IMR-90 (cell line): ENCODE data around the gene ADAMTS16. TPM values are rescaled to one million over a fixed set of nuclear protein-coding genes. Genes with fewer than 3 reads are reported as not detected.

ENCODE experiments used
- ATAC-seq: fragments of 200-7000 bp; cut with Tn5 transposase; 2 replicates; pipeline ENCODE4 v1.9.1; 2020; ENCODE audit warnings: low read depth, mild to moderate bottlenecking, moderate library complexity
- BruUV-seq: library from RNA; stranded (reverse); fragments of 400-500 nt; replicated peaks from 2 replicates; lab custom pipeline; 2021; lab: Mats Ljungman, UMichigan
- CTCF ChIA-PET: fragments of 300-600 bp; formaldehyde crosslinking; extraction: SDS; loops from one replicate; lab custom pipeline; 2021; ENCODE audit warnings: antibody characterized with exemption; lab: Yijun Ruan, JAX
- POLR2A ChIA-PET: fragments of 300-600 bp; sonication (Branson Sonifier 250); formaldehyde crosslinking; loops from one replicate; lab custom pipeline; 2022; ENCODE audit warnings: antibody characterized with exemption; ENCODE audit not compliant: unreplicated experiment; lab: Charles Lee
- DNase-seq: peaks from one replicate; pipeline ENCODE4 v3.0.0; 2013
- H2AFZ ChIP-seq: replicated peaks from 2 replicates; pipeline ENCODE3; 2013; ENCODE audit warnings: low read length, mild to moderate bottlenecking; ENCODE audit not compliant: poor library complexity
- H2AK5ac ChIP-seq: 2 replicates; pipeline ENCODE4 v1.6.1; 2013; ENCODE audit warnings: low read depth, low read length, inconsistent platforms
- H2AK9ac ChIP-seq: replicated peaks from 2 replicates; pipeline ENCODE3; 2013; ENCODE audit warnings: mild to moderate bottlenecking, low read depth, low read length, moderate library complexity; ENCODE audit not compliant: poor library complexity
- H2BK120ac ChIP-seq: 2 replicates; pipeline ENCODE4 v1.6.1; 2013; ENCODE audit warnings: low read depth, low read length, inconsistent platforms
- H2BK15ac ChIP-seq: 3 replicates; pipeline ENCODE4 v1.6.1; 2013; ENCODE audit warnings: low read depth, low read length, inconsistent platforms
- H2BK20ac ChIP-seq: 2 replicates; pipeline ENCODE4 v1.6.1; 2013; ENCODE audit warnings: low read depth, mild to moderate bottlenecking, inconsistent platforms, low read length, moderate library complexity
- H2BK5ac ChIP-seq: 2 replicates; pipeline ENCODE4 v1.6.1; 2013; ENCODE audit warnings: mild to moderate bottlenecking, low read depth, low read length, inconsistent platforms; ENCODE audit not compliant: poor library complexity, severe bottlenecking
- H3K14ac ChIP-seq: replicated peaks from 2 replicates; pipeline ENCODE4 v1.6.1; 2013; ENCODE audit warnings: low read depth, low read length, inconsistent platforms
- H3K18ac ChIP-seq: 2 replicates; pipeline ENCODE4 v1.6.1; 2013; ENCODE audit warnings: low read depth, low read length, control low read depth
- H3K23ac ChIP-seq: 2 replicates; pipeline ENCODE4 v1.6.1; 2013; ENCODE audit warnings: low read depth, low read length, inconsistent platforms
- H3K27ac ChIP-seq: 2 replicates; pipeline ENCODE4 v1.5.1; 2013; ENCODE audit warnings: mild to moderate bottlenecking, control low read depth, low read length; ENCODE audit not compliant: insufficient read depth
- H3K27me3 ChIP-seq: 2 replicates; pipeline ENCODE4 v1.6.1; 2013; ENCODE audit warnings: low read length; ENCODE audit not compliant: control insufficient read depth, insufficient read depth
- H3K36me3 ChIP-seq: 2 replicates; pipeline ENCODE4 v1.6.1; 2013; ENCODE audit warnings: low read length, mixed read lengths; ENCODE audit not compliant: control insufficient read depth, insufficient read depth
- H3K4ac ChIP-seq: 2 replicates; pipeline ENCODE4 v1.6.1; 2013; ENCODE audit warnings: low read depth, low read length, inconsistent platforms
- H3K4me1 ChIP-seq: 2 replicates; pipeline ENCODE4 v1.6.1; 2013; ENCODE audit warnings: low read length, mixed read lengths; ENCODE audit not compliant: control insufficient read depth, insufficient read depth
- H3K4me2 ChIP-seq: 2 replicates; pipeline ENCODE4 v1.6.1; 2013; ENCODE audit warnings: low read depth, mild to moderate bottlenecking, control low read depth, low read length, moderate library complexity
- H3K4me3 ChIP-seq: 2 replicates; pipeline ENCODE4 v1.5.1; 2013; ENCODE audit warnings: low read depth, mild to moderate bottlenecking, control low read depth, low read length, moderate library complexity; ENCODE audit not compliant: insufficient read depth
- H3K56ac ChIP-seq: 2 replicates; pipeline ENCODE4 v1.6.1; 2013; ENCODE audit warnings: low read length, inconsistent platforms; ENCODE audit not compliant: insufficient read depth; ENCODE audit errors: extremely low read depth
- H3K79me1 ChIP-seq, 2 experiments: 2 replicates each; pipeline ENCODE4 v1.6.1; 2013; ENCODE audit warnings: low read length in 2 of 2, inconsistent platforms in 1 of 2, low read depth in 1 of 2
- H3K9ac ChIP-seq: 2 replicates; pipeline ENCODE4 v1.6.1; 2013; ENCODE audit warnings: low read depth, low read length, control low read depth
- H3K9me1 ChIP-seq: 2 replicates; pipeline ENCODE4 v1.6.1; 2013; ENCODE audit warnings: low read length, inconsistent platforms; ENCODE audit not compliant: insufficient read depth
- H3K9me3 ChIP-seq: 2 replicates; pipeline ENCODE4 v1.6.1; 2013; ENCODE audit warnings: low read length; ENCODE audit not compliant: control insufficient read depth, insufficient read depth
- H4K20me1 ChIP-seq: 2 replicates; pipeline ENCODE4 v1.6.1; 2013; ENCODE audit warnings: low read length, inconsistent platforms; ENCODE audit not compliant: insufficient read depth
- H4K5ac ChIP-seq: 2 replicates; pipeline ENCODE4 v1.6.1; 2013; ENCODE audit warnings: mild to moderate bottlenecking, low read depth, low read length, control low read depth
- H4K8ac ChIP-seq, 2 experiments: 2 replicates each; pipeline ENCODE4 v1.6.1; 2013; ENCODE audit warnings: low read depth in 2 of 2, low read length in 2 of 2, control low read depth in 1 of 2, inconsistent platforms in 1 of 2
- H4K91ac ChIP-seq: 2 replicates; pipeline ENCODE4 v1.6.1; 2013; ENCODE audit warnings: low read depth, low read length, inconsistent platforms; ENCODE audit not compliant: insufficient read depth
- CTCF ChIP-seq: conservative IDR thresholded peaks from 2 replicates; pipeline ENCODE4 v1.5.1; 2012; ENCODE audit warnings: mild to moderate bottlenecking, low read depth, low read length, improper control_type of control experiment
- ELK1 ChIP-seq: fragments of 150-350 bp; IDR thresholded peaks from 2 replicates; pipeline ENCODE4 v1.6.1; 2016; ENCODE audit warnings: low read depth, mild to moderate bottlenecking, low read length, moderate library complexity, borderline replicate concordance
- FOS ChIP-seq: fragments of 150-350 bp; IDR thresholded peaks from 2 replicates; pipeline ENCODE4 v1.6.1; 2016; ENCODE audit warnings: low read depth, low read length
- MAFK ChIP-seq: IDR thresholded peaks from 2 replicates; pipeline ENCODE4 v1.6.1; 2012; ENCODE audit warnings: low read depth, low read length, improper control_type of control experiment
- MXI1 ChIP-seq: IDR thresholded peaks from 2 replicates; pipeline ENCODE4 v1.6.1; 2012; ENCODE audit warnings: low read depth, mild to moderate bottlenecking, low read length, moderate library complexity, borderline replicate concordance
- POLR2A ChIP-seq: IDR thresholded peaks from 2 replicates; pipeline ENCODE4 v1.6.1; 2012; ENCODE audit warnings: mild to moderate bottlenecking, low read depth, low read length
- RCOR1 ChIP-seq: IDR thresholded peaks from 2 replicates; pipeline ENCODE4 v1.6.1; 2012; ENCODE audit warnings: mild to moderate bottlenecking, low read length, improper control_type of control experiment; ENCODE audit not compliant: insufficient replicate concordance
- SMC3 ChIP-seq: fragments of 150-350 bp; IDR thresholded peaks from 2 replicates; pipeline ENCODE4 v1.6.1; 2016; ENCODE audit warnings: low read depth, mild to moderate bottlenecking, antibody characterized with exemption, low read length, moderate library complexity
- WGBS, 2 experiments: methylation state at CpG; one replicate each; pipeline versions ENCODE4 v1.1.5 to v1.1.7; 2013; ENCODE audit warnings: missing lambda C conversion rate in 2 of 2; ENCODE audit not compliant: insufficient read length in 1 of 2; ENCODE audit errors: extremely low coverage in 2 of 2; 5-methylcytosine and 5-hydroxymethylcytosine counted together
- dilution Hi-C: fragments of 300-500 bp; cut with HindIII; formaldehyde crosslinking; loops from one replicate; pipeline ENCODE4 v1.14.3; 2018; ENCODE audit warnings: low sequenced_read_pairs; ENCODE audit not compliant: unreplicated experiment
- in situ Hi-C: fragments of 300-500 bp; cut with MboI; formaldehyde crosslinking; loops from 3 replicates; pipeline ENCODE4 v1.14.3; 2019; ENCODE audit warnings: low sequenced_read_pairs, inconsistent platforms, mixed read lengths
- intact Hi-C: fragments of 100-400 bp; cut with micrococcal nuclease; formaldehyde crosslinking; loops from 2 replicates; pipeline ENCODE4 v1.10.0; 2022
- polyA plus RNA-seq, 3 experiments: library from polyadenylated mRNA; depleted of rRNA; stranded (reverse); fragments of >200 nt; gene quantifications; 2 replicates each; pipeline ENCODE4 v1.2.3, GENCODE V29; 2012; ENCODE audit warnings: low replicate concordance in 1 of 3
- total RNA-seq: library from RNA; depleted of rRNA; stranded (reverse); fragments of >200 nt; gene quantifications from 2 replicates; pipeline ENCODE4 v1.2.3, GENCODE V29; 2012

Gene ADAMTS16
- total and polyA plus RNA-seq, 2 of the 4 experiments (the other 2 are of a cell fraction), result 0.09 to 0.18 TPM

GRCh38 chr5:5331848-5332247, 191.7 kb downstream of the ADAMTS16 start:
- Histone ChIP-seq H3K79me1 (no peaks in the 10 kb centered on the region), H4K8ac (no peak overlapping the region), H3K9ac (no peak overlapping the region), H3K23ac (no peak overlapping the region), H2BK15ac (no peak overlapping the region), H3K4ac (no peak overlapping the region), H3K9me3 (peaks cover 9% of the 10 kb centered on the region), H3K27me3 (no peaks in the 10 kb centered on the region), H4K20me1 (no peaks in the 10 kb centered on the region), H4K5ac (no peak overlapping the region), H3K18ac (no peak overlapping the region), H3K36me3 (no peaks in the 10 kb centered on the region), H3K27ac (no peak overlapping the region), H3K56ac (no peak overlapping the region), H2AFZ (no peak overlapping the region), H3K9me1 (no peaks in the 10 kb centered on the region), H3K4me3 (no peak overlapping the region), H3K4me1 (no peaks in the 10 kb centered on the region), H4K91ac (no peak overlapping the region), H3K14ac (no peak overlapping the region), H2BK120ac (no peak overlapping the region), H2BK5ac (no peak overlapping the region), H3K4me2 (no peak overlapping the region), H2AK5ac (no peak overlapping the region), H2AK9ac (no peak overlapping the region), H2BK20ac (no peak overlapping the region)
- no TSS peak for BruUV-seq
- CTCF ChIA-PET, result no interaction called here
- POLR2A ChIA-PET, result no interaction called here
- no peak for ATAC-seq
- 44% methylated on average over 3 of the region's 6 CpGs; no CpG with 5 or more reads in 1 of the 2 experiments for WGBS, 2 experiments
- intact Hi-C loops (no loop called here), in situ Hi-C loops (no loop called here), dilution Hi-C loops (no loop called here)
- no peak for DNase-seq
- TF ChIP-seq MAFK (no peak), ELK1 (no peak), RCOR1 (no peak), SMC3 (no peak), MXI1 (no peak), FOS (no peak), CTCF (no peak), POLR2A (no peak)
